NCI-H1105 treated with DMSO at 0.1 percent for 48 hours (cell line): ENCODE measurements around the gene CYP3A5.
"Not testable (repeated sequence)": the region's sequence is repeated elsewhere in the genome, so short reads cannot be mapped to it uniquely, and the experiment has no call there.

Experiments used
- DNase-seq: peaks from one replicate; lab custom pipeline; 2025; lab: John Stamatoyannopoulos, UW

Gene CYP3A5

GRCh38 chr7:99642027-99642426 is 37.8 kb downstream of the CYP3A5 start:
- DNase-seq: no peak

GRCh38 chr7:99639267-99639666 is 40.5 kb downstream of the CYP3A5 start:
- DNase-seq: no peak

- no peak for DNase-seq
These were observed 41.1 kb downstream of the CYP3A5 start for GRCh38 chr7:99638731-99639130.

GRCh38 chr7:99637414-99637813 is 42.4 kb downstream of the CYP3A5 start:
- DNase-seq: not testable (repeated sequence)

GRCh38 chr7:99631295-99632109 is 48.3 kb downstream of the CYP3A5 start:
- DNase-seq: no peak

GRCh38 chr7:99629643-99630042 is 50.2 kb downstream of the CYP3A5 start:
- no peak for DNase-seq

GRCh38 chr7:99628471-99629465 is 51.0 kb downstream of the CYP3A5 start:
- DNase-seq: no peak

GRCh38 chr7:99627513-99627912 is 52.3 kb downstream of the CYP3A5 start:
- DNase-seq: no peak

GRCh38 chr7:99626661-99627060 is 53.1 kb downstream of the CYP3A5 start:
- DNase-seq: no peak

- no peak for DNase-seq
These were observed 53.8 kb downstream of the CYP3A5 start for GRCh38 chr7:99625961-99626360.

GRCh38 chr7:99625321-99625720 is 54.5 kb downstream of the CYP3A5 start:
- no peak for DNase-seq

GRCh38 chr7:99624484-99624883 is 55.3 kb downstream of the CYP3A5 start:
- DNase-seq: no peak

GRCh38 chr7:99623702-99624447 is 55.9 kb downstream of the CYP3A5 start:
- no peak for DNase-seq

GRCh38 chr7:99623091-99623693 is 56.6 kb downstream of the CYP3A5 start:
- no peak for DNase-seq

GRCh38 chr7:99622596-99622995 is 57.2 kb downstream of the CYP3A5 start:
- DNase-seq: no peak

GRCh38 chr7:99621271-99621670 is 58.5 kb downstream of the CYP3A5 start:
- DNase-seq: no peak

GRCh38 chr7:99619571-99620130 is 60.1 kb downstream of the CYP3A5 start:
- no peak for DNase-seq

- DNase-seq: no peak
These were observed 61.1 kb downstream of the CYP3A5 start for GRCh38 chr7:99618726-99619125.

GRCh38 chr7:99617192-99617781 is 62.5 kb downstream of the CYP3A5 start:
- DNase-seq: no peak

- peak; percentile 90 for DNase-seq
These were observed 63.2 kb downstream of the CYP3A5 start, which contains the start of gene ZSCAN25 for GRCh38 chr7:99616359-99617191. TSS of gene ZSCAN25 (plus strand) at chr7:99616946. CDS start at chr7:99619607, 2,661 bp downstream.
